ENCODE results near the gene SEMA6A.

- TF ChIP-seq ZNF563 (CRISPR knock-in tag; IDR thresholded peaks at IDR 0.05) (no peak), MXI1 (IDR thresholded peaks at IDR 0.05; ENCODE audit: borderline replicate concordance, low read depth, low read length) (no peak), POLR2AphosphoS5 (IDR thresholded peaks at IDR 0.05; ENCODE audit: low read depth, low read length) (no peak), RAD51 (IDR thresholded peaks at IDR 0.05; ENCODE audit: borderline replicate concordance) (no peak), ETV5 (CRISPR knock-in tag; IDR thresholded peaks at IDR 0.05; ENCODE audit: borderline replicate concordance) (no peak)
- TF ChIP-seq, protein P1, sequence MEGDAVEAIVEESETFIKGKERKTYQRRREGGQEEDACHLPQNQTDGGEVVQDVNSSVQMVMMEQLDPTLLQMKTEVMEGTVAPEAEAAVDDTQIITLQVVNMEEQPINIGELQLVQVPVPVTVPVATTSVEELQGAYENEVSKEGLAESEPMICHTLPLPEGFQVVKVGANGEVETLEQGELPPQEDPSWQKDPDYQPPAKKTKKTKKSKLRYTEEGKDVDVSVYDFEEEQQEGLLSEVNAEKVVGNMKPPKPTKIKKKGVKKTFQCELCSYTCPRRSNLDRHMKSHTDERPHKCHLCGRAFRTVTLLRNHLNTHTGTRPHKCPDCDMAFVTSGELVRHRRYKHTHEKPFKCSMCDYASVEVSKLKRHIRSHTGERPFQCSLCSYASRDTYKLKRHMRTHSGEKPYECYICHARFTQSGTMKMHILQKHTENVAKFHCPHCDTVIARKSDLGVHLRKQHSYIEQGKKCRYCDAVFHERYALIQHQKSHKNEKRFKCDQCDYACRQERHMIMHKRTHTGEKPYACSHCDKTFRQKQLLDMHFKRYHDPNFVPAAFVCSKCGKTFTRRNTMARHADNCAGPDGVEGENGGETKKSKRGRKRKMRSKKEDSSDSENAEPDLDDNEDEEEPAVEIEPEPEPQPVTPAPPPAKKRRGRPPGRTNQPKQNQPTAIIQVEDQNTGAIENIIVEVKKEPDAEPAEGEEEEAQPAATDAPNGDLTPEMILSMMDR (CRISPR knock-in tag; IDR thresholded peaks at IDR 0.05): no peak
- TF ChIP-seq, protein P2, sequence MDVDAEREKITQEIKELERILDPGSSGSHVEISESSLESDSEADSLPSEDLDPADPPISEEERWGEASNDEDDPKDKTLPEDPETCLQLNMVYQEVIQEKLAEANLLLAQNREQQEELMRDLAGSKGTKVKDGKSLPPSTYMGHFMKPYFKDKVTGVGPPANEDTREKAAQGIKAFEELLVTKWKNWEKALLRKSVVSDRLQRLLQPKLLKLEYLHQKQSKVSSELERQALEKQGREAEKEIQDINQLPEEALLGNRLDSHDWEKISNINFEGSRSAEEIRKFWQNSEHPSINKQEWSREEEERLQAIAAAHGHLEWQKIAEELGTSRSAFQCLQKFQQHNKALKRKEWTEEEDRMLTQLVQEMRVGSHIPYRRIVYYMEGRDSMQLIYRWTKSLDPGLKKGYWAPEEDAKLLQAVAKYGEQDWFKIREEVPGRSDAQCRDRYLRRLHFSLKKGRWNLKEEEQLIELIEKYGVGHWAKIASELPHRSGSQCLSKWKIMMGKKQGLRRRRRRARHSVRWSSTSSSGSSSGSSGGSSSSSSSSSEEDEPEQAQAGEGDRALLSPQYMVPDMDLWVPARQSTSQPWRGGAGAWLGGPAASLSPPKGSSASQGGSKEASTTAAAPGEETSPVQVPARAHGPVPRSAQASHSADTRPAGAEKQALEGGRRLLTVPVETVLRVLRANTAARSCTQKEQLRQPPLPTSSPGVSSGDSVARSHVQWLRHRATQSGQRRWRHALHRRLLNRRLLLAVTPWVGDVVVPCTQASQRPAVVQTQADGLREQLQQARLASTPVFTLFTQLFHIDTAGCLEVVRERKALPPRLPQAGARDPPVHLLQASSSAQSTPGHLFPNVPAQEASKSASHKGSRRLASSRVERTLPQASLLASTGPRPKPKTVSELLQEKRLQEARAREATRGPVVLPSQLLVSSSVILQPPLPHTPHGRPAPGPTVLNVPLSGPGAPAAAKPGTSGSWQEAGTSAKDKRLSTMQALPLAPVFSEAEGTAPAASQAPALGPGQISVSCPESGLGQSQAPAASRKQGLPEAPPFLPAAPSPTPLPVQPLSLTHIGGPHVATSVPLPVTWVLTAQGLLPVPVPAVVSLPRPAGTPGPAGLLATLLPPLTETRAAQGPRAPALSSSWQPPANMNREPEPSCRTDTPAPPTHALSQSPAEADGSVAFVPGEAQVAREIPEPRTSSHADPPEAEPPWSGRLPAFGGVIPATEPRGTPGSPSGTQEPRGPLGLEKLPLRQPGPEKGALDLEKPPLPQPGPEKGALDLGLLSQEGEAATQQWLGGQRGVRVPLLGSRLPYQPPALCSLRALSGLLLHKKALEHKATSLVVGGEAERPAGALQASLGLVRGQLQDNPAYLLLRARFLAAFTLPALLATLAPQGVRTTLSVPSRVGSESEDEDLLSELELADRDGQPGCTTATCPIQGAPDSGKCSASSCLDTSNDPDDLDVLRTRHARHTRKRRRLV (CRISPR knock-in tag; IDR thresholded peaks at IDR 0.05): no peak
Observed at GRCh38 chr5:116423141-116423540, 151.5 kb downstream of the SEMA6A start.

Measured in HepG2 (cell line).